HPDE6-E6E7 (cell line): ENCODE results near the gene MACF1.
A peak's percentile ranks its signal among the peaks of the same experiment; 100 is the strongest.
"Not testable (repeated sequence)": the region's sequence is repeated elsewhere in the genome, so short reads cannot be mapped to it uniquely, and the experiment has no call there.

Experiments used
- DNase-seq: peaks from one replicate; pipeline ENCODE4 v3.0.0; 2011; ENCODE audit warnings: missing footprints; ENCODE audit errors: extremely low spot score

Gene MACF1

DNA sequence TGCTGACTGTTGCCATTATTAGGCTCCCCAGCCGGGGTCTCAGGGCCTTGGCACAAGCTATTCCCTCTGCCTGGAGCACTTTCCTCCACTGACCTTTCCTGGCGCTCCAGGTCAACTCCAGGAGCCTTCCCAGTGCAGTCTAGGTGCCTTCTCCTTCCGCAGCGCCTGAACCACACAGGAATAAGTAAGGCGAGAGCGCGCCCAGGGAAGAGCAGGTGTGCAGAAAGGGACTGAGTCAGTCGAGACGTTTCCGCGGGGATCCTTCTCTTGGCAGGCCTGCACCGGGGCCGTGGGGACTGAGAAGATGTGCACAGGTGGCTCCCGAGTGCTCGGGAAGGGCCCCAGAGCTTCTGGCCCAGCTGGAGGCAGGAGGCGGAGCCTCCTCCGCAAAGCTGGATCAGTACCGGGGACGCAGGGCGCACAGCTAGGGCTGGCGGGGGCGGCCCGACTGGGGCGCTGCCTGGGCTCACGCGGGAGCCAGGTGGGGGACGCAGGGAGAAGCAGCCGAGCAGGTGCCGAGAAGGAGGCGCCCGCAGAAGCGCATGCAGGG, 286.2 kb downstream of the MACF1 start:
- DNase-seq = no peak

DNA sequence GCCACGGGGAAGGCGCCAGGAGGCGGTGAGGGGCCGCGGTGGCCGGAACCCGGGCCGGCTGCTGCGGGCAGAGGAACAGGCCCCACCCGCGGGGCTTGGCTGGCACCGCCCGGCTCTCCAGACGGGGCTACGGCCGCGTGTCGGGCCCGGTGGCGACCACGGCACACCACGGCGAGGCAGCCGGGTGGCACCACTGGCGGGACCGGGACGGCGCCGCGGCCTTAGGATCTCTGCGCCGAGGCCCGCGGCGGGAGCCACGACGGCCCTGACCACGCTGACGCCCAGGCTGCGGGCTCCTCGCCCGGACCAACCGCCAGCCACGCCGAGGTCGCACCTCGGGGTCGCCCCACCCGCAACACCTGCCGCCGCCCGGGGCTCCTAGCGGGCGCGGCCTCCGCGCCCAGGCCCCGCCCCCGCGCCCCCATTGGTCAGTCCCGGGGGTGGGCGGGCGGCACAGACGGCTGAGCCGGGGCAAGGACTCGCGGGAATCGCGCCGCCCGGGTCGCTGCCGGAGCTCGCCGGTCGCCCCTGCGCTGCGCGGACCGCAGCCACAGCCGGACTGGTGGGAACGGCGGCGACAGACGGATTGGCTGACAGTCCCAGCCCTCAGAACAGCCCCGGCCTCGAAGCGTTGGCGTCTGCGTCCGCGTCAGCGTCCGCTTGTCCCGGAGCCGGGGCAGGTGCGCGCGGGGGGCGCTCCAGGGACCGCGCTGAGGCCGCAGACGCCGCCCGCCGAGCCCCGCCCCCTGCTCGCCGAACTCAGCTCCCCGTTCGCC, 286.8 kb downstream of the MACF1 start, which contains the start of gene BMP8A:
Gene BMP8A (plus strand): TSS at position 491 of the 776 bp plus-strand sequence. CDS start 356 bp downstream, outside the sequence.
- peak; percentile 62 for DNase-seq

DNA sequence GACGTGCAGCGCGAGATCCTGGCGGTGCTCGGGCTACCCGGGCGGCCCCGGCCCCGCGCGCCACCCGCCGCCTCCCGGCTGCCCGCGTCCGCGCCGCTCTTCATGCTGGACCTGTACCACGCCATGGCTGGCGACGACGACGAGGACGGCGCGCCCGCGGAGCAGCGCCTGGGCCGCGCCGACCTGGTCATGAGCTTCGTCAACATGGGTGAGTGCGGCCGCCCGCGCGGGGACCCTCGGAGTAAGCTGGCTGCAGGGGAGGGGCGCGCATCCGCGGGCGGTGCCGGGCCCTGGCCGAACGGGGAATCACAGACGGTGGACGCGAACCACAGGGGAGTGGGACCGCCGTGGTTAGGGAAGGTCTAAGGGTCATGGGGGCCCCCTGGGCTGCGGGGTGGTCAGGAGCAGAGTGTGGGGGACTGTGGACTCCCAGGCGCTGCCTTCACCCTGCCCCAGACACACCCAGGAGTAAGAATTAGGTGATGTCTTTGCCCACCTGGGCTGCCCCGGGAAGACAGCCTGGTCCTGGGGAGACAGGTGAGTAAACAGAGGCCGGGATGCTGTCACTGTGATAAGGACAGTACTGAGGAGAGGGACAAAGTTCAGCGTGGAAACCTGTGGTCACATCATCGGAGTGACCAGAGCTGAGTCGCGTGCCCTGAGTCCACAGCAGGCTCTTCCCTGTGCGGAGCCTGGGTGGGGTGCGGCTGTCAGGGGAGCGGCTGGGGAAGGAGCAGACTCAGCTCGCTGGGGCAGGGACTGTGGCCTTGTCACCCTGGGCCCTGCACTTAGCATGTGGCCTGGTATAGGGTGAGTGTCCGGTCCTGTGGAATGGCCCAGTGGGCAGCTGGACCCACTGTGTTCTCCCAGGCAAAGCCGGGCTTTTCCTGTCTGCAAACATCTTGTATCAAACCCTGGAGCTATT, 287.9 kb downstream of the MACF1 start:
- DNase-seq = not testable (repeated sequence)

DNA sequence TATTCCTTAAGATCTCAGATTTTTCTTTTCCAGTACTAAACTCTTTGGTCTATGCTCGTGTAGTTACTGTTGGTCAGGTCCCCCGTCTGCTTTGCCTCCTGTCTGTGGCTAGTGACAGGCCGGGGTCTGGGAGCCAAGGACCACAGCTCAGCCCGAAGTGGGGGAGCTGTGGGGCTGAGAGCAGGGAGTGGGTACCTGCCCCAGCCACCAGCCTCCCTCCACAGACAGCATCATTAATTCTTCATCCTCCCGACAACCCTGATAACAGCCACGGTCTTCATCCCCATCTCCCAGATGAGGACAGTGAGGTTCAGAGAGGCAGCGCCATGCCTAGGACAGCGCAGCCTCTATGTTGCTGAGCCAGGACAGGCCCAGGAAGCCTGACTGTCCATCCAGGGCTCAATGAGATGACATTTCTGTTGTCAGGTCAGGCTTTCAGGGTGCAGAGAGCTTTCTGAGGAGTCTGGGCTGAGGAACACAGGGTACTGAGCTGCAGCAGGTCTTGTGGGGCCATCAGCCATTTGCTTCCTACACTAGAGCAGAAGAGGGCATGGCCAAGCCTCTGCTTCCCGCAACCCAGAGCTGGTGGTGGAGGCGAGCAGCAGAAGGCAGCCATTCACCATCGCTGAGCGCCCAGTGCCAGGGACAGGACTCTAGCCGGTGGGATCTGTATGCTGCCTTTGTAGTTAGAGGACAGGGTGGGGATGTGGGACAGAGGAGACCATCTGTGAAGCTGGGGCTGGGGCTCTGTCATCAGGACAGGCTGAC, 288.7 kb downstream of the MACF1 start:
- not testable (repeated sequence) for DNase-seq

DNA sequence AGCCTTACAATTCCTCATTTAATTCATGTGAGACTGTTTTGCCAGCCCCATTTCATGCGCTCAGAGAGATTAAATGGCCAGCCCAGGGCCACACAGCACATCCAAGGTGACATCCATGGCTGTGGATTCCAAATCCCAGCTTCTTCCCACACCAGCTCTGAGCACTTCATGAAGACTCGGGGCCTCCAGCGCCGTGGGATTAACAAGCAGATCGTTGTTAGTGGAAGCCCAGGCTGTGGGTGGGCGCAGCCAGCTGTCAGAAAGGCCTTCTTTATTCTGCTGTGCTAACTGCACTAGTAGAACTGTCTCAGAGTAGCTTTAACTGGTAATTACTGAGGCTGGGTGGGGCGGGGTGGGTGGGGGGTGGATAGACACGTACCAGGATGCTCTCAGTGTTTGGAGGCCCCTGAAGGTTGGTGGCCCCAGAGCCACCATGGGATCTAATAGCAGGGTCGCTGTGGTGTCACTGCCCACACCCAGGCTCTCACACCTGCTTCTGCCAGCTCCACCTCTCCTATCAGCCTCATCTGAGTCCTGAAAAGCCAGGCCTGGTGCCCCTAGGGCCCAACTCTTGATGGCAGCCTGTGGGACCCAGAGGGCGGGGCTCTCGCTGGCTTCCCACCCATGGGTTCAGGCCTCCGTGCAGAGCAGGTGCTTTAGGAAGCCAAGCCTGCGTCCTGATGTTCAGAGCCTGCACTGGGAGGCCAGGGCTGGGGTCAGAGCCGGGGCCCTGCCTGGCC, 290.3 kb downstream of the MACF1 start:
- DNase-seq = no peak

- not testable (repeated sequence) for DNase-seq
Observed at GRCh38 chr1:39496520-39496919, 292.0 kb downstream of the MACF1 start.

- no peak for DNase-seq
Observed at GRCh38 chr1:39497585-39497984, 293.1 kb downstream of the MACF1 start.

DNA sequence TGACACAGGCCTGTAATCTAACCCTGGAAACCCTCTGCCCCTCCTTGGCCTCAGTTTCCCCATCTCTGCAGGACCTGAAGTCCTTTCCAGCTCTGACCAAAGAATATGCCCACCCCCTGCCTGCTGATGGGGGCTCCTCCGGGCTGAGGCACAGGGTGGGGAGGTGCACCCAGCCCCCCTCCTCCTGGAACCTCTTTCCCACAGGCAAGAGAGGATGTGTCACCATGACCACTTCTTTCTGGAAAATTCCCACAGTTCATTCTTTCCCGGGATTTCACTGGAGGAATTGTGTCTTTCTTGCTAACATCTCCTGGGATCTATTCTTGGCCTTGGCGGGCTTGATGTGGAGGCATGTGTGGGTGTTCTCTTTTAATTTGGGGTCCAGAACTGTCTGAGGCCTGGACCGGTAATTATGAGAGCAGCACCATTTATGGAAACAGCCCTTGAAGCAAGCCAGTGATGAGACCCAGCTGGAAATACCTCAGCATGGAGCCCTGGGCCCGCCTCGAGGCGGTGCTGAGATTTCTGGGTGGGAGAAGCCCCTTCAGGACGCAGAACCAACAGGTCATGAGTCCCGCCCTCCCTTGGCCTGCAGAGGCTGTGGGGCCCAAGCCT, 293.7 kb downstream of the MACF1 start:
- not testable (repeated sequence) for DNase-seq

DNA sequence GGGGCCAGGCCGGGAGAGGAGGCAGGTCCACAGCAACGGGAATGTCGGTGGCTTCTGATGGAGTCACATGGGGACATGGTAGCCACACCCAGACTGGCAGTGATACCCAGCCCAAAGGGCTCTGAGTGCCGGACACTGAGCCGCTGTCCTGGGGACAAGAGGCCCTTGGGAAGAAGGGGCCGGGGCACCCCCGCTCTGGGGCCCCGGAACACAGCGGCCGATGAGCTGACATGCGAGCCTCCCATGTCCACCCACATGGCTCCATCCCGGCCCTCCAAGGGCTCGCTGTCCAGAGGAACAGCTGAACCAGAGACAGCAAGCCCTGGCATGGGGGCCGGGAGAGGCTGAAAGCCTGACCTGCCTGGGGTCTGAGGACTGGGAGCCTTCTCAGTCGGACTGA, 294.3 kb downstream of the MACF1 start:
- not testable (repeated sequence) for DNase-seq

DNA sequence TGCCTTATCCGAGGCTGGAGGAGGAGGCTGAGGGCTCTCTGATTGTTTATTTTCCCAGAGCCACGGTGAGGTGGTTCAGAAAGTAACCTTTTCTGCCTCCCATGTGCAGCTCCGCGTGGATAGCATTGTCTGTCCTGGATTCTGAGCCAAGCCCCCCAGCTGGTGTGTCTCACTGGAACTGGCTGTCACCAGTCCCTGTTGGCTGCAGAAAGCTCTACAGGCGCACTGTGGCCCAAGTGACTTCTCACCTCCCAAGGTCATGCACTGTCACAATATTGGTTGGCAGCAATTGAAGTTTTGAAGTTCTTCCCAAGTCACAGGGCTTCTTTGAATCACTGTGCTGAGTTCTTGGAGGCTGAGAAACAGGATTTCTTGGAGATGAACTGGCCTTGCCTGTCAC, 295.2 kb downstream of the MACF1 start:
- no peak for DNase-seq

- no peak for DNase-seq
Observed at GRCh38 chr1:39500862-39501389, 296.4 kb downstream of the MACF1 start.

DNA sequence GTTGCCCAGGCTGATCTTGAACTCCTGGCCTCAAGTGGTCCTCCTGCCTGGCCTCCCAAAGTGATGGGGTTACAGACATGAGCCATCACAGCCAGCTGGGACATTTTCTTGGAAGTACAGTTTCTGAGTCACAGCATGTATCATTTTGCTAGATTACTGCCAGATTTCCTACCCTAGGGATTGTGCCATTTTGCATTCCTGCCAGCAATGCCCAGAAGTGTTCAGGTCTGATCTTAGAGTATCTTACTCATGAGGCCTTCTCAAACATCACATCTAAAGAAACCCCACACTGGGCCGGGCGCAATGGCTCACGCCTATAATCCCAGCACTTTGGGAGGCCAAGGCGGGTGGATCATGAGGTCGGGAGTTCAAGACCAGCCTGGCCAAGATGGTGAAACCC, 297.2 kb downstream of the MACF1 start:
- DNase-seq = no peak

- DNase-seq = not testable (repeated sequence)
Observed at GRCh38 chr1:39504436-39504835, 299.9 kb downstream of the MACF1 start.

DNA sequence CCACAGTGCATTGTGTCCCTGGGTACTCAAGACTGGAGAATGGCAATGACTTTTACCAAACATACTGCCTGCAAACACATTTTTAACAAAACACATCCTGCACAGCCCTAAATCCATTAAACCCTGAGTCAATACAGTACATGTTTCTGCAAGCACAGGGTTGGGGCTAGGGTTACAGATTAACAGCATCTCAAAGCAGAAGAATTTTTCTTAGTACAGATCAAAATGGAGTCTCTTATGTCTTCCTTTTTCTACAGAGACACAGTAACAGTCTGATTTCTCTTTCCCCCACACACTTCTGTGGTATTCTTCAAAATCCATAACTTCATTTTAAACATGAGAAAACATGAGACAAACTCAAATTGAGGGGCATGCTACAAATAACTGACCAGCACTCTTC, 300.8 kb downstream of the MACF1 start:
- no peak for DNase-seq

GRCh38 chr1:39507230-39507928, 302.9 kb downstream of the MACF1 start:
- DNase-seq = no peak

GRCh38 chr1:39508266-39508665, 303.8 kb downstream of the MACF1 start:
- no peak for DNase-seq

DNA sequence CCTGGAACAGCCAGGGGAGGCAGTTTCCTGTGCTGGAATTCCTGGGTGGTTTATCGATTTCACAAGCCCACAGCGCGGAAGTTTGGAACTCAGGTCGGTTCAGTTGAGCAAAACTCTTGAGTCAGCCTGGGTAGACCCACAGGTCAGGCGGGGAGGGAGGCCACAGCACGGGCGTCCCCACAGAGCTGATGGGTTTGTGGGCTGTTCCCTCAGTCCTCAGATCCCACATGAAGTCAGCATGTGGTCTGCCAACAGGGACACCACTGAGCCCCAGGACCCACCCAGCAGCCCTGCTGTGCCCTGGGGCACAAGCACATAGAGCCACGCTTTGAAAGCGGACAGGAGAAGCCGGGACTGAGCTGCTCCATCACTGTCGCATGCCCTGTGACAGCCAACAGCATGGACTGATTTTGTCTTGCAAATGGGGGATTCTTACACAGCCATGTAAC, 304.4 kb downstream of the MACF1 start:
- DNase-seq = no peak

DNA sequence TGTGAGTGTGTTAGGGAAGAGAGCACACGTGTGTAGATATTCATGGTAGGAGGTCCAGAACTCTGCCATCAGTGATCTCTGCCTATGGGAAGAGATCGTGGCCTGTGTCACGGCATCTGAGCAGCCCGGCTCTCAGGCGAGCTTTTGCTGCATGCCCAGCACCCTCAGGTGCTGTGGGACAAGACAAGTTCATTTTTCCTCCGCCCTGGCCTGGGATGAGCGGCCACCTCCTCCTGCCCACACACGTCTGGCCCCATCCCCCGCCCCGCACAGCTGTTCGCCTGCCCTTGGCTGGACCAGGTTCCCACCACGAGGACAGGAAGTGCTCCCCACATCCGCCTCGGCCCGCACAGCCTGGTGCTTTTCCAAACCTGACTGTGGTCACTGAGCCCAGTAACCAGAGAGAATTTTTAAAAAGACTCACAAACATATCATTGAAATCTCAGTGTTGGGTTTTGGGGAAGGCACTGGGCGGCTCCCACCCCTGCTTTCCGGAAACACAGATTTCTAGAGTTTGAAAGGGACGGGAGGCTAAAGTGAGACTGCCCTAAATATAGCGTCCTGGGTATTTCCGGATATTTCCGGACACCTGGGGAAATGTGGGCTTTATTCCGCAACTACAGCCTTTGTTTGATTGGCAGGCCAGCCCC, 305.0 kb downstream of the MACF1 start:
- no peak for DNase-seq
